HG02610 (cell line): ENCODE results near the gene PIK3R2.
A peak's percentile ranks its signal among the peaks of the same experiment; 100 is the strongest.
"Not testable (repeated sequence)": the region's sequence is repeated elsewhere in the genome, so short reads cannot be mapped to it uniquely, and the experiment has no call there.

ENCODE experiments used
- ATAC-seq: cut with Tn5 transposase; IDR thresholded peaks from one replicate; pipeline ENCODE4 v1.9.1; 2021; ENCODE audit warnings: mild to moderate bottlenecking, moderate library complexity; ENCODE audit not compliant: unreplicated experiment

PIK3R2 gene

GRCh38 chr19:18152817-18153555 lies at the start of gene PIK3R2:
PIK3R2 (plus strand) TSS chr19:18153163; CDS start chr19:18155880, 2,717 bp downstream.
- peak; percentile 74 for ATAC-seq

- no peak for ATAC-seq
Observed at GRCh38 chr19:18104793-18105131, 48.2 kb upstream of the PIK3R2 start.

- ATAC-seq = not testable (repeated sequence)
Observed at GRCh38 chr19:18105259-18105658, 47.7 kb upstream of the PIK3R2 start.

- no peak for ATAC-seq
Observed at GRCh38 chr19:18107235-18107634, 45.7 kb upstream of the PIK3R2 start.

- ATAC-seq = no peak
Observed at GRCh38 chr19:18108897-18109296, 44.1 kb upstream of the PIK3R2 start.

- no peak for ATAC-seq
Observed at GRCh38 chr19:18109341-18109732, 43.6 kb upstream of the PIK3R2 start.

GRCh38 chr19:18109733-18110608 lies 43.0 kb upstream of the PIK3R2 start:
- no peak for ATAC-seq

- no peak for ATAC-seq
Observed at GRCh38 chr19:18110609-18111232, 42.2 kb upstream of the PIK3R2 start.

GRCh38 chr19:18112989-18113478 lies 39.9 kb upstream of the PIK3R2 start:
- ATAC-seq = no peak

- ATAC-seq = no peak
Observed at GRCh38 chr19:18113827-18114226, 39.1 kb upstream of the PIK3R2 start.

- ATAC-seq = no peak
Observed at GRCh38 chr19:18114483-18114882, 38.5 kb upstream of the PIK3R2 start.

GRCh38 chr19:18117364-18117691 lies 35.6 kb upstream of the PIK3R2 start:
- ATAC-seq = no peak

GRCh38 chr19:18117692-18118378 lies 35.1 kb upstream of the PIK3R2 start:
- peak; percentile 84 for ATAC-seq

- no peak for ATAC-seq
Observed at GRCh38 chr19:18118420-18119012, 34.4 kb upstream of the PIK3R2 start.

GRCh38 chr19:18119013-18119716 lies 33.8 kb upstream of the PIK3R2 start:
- no peak for ATAC-seq

GRCh38 chr19:18119717-18120105 lies 33.3 kb upstream of the PIK3R2 start:
- no peak for ATAC-seq

GRCh38 chr19:18120127-18120526 lies 32.8 kb upstream of the PIK3R2 start:
- ATAC-seq = no peak

- ATAC-seq = no peak
Observed at GRCh38 chr19:18121166-18121565, 31.8 kb upstream of the PIK3R2 start.

GRCh38 chr19:18122424-18122823 lies 30.5 kb upstream of the PIK3R2 start:
- ATAC-seq = no peak
